Epithelial cell of esophagus (primary cell): ENCODE measurements around the gene DNAH7.

Experiments used
- DNase-seq: peaks from one replicate; pipeline ENCODE4 v3.0.0; 2010; ENCODE audit warnings: low read depth
- H3K4me3 ChIP-seq: 2 replicates; pipeline ENCODE4 v1.5.1; 2011; ENCODE audit warnings: mild to moderate bottlenecking, low read length, control low read depth
- TF ChIP-seq, protein P1 (sequence below): IDR thresholded peaks from 2 replicates; pipeline ENCODE4 v1.5.1; 2011; ENCODE audit warnings: low read depth, mild to moderate bottlenecking, low read length, control low read depth, inconsistent platforms; ENCODE audit not compliant: insufficient read depth; ENCODE audit errors: missing control alignments

The DNAH7 gene

DNA sequence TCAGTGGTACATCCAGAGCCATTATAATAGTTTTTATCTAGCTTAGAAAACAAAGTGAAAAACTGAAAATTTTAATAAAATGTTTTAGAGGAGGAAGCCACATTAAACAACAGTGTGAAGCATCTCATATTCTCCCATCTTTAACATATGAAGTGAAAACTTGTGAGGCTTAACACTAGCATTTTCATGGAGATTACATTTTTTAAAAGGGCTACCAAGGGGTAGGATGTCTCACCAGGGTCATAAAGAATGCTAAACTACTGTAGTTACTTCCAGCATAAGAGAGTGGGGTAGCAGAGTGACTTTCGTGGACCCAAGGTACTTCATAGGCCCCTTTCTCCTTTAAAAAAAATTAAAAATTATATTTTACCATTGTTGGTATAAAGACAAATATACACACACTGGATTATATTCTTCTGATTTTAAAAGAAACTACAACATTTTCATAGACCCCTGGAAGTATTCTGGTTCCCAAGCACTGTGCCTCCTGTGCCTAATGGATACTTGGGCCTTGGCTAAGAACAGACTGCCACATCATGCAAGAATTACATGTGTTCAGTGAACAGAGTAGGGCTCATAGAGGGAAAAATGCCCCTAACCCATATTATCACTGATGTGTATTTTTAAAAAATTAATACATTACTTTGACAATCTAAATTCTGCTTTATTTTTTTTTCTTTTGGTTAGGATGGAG, 263.2 kb downstream of the DNAH7 start:
- TF ChIP-seq, protein P1, sequence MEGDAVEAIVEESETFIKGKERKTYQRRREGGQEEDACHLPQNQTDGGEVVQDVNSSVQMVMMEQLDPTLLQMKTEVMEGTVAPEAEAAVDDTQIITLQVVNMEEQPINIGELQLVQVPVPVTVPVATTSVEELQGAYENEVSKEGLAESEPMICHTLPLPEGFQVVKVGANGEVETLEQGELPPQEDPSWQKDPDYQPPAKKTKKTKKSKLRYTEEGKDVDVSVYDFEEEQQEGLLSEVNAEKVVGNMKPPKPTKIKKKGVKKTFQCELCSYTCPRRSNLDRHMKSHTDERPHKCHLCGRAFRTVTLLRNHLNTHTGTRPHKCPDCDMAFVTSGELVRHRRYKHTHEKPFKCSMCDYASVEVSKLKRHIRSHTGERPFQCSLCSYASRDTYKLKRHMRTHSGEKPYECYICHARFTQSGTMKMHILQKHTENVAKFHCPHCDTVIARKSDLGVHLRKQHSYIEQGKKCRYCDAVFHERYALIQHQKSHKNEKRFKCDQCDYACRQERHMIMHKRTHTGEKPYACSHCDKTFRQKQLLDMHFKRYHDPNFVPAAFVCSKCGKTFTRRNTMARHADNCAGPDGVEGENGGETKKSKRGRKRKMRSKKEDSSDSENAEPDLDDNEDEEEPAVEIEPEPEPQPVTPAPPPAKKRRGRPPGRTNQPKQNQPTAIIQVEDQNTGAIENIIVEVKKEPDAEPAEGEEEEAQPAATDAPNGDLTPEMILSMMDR, result no peak
- DNase-seq, result no peak
- no peak overlapping the region for H3K4me3 ChIP-seq

DNA sequence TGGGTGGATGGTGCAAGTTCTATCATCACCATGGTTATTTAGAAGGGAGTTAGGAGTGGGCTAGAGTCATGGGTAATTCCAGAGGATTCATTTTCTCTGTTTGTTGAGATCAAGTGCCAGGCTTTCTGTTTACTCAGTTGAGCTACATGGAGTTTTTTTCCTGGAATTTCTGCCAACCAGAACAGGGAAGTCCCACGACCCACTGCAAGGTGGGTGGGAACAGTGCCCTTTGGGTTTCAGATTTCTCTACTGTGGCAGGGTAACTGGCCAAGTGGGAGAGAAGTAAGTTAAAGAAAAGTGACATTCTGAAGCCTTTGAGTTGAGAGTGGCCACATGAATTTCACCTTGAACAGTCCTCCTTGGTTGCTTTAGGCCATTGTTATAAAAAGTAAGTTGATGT, 272.8 kb downstream of the DNAH7 start:
- TF ChIP-seq, protein P1, result no peak
- no peak for DNase-seq
- no peak overlapping the region for H3K4me3 ChIP-seq

DNA sequence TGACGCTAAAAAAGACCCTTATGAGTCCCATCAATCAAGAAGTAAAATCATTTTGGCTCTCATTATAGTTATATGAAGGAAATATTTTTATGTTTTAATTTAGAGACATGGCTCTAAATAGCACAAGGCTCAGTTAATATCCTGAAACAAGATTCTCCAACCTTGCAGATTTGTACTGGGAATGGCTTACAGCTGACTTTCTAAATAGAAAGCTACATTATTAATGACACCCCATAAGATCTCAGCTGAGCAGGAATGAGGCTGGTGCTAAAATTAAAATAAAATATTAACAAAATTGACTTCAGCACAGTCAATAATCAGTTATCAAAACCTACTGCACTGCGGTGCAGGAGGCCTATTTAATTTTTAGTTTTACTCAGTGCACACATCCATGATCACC, 274.8 kb downstream of the DNAH7 start:
- H3K4me3 ChIP-seq, result no peak overlapping the region
- no peak for DNase-seq
- TF ChIP-seq, protein P1, result no peak

DNA sequence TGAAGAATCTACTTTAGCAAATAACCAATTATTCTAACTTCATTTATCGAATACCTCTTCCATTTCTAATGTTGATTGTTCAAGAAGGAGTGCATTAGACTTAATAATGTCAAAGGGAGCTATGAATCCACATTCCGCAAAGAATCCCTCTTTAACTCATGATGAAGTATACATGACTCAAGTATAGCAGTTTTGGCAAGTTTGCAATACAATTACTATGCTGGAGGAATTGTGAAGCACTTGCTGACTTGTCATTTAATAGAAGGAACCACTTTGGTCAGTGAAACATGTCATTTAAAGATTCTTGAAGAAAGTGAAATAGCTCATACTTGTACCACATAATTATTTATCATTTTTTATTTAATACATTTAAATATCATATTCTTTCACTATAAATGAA, 286.5 kb downstream of the DNAH7 start:
- H3K4me3 ChIP-seq, result no peak overlapping the region
- DNase-seq, result no peak
- TF ChIP-seq, protein P1, result no peak

DNA sequence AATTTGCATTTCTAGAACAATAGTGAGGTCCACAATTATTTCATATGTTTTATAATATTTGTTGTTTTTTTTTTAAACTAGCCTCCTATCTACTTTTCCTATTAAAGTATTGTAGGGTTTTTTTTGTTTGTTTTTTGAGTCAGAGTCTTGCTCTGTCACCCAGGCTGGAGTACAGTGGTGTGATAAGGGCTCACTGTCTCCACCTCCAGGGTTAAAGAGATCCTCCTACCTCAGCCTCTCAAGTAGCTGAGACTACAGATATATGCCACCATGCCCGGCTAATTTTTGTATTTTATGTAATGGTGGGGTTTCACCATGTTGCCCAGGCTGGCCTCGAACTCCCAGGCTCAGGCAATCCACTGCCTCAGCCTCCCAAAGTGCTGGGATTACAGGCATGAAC, 289.1 kb downstream of the DNAH7 start:
- TF ChIP-seq, protein P1, result no peak
- H3K4me3 ChIP-seq, result no peak overlapping the region
- peak; percentile 12 for DNase-seq

DNA sequence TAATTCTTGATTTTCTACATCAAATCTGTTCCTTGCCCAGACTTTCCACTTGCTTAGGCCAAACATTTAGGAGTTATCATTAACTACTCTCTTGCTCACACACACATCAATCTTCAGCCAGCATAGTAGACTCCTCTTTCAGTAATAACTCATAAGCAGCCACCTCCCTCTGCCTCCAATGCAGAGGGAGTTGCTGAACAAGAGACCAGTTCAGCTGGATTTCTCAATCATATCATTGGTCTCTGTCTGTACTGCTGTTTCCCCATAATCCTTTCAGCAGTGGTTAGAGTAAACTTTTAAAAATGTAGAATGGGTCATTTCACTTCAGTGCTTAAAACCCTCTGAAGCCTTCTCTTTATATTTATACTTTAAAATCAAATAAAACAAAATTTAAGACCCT, 298.7 kb downstream of the DNAH7 start:
- TF ChIP-seq, protein P1, result no peak
- peak; percentile 64 for DNase-seq

DNA sequence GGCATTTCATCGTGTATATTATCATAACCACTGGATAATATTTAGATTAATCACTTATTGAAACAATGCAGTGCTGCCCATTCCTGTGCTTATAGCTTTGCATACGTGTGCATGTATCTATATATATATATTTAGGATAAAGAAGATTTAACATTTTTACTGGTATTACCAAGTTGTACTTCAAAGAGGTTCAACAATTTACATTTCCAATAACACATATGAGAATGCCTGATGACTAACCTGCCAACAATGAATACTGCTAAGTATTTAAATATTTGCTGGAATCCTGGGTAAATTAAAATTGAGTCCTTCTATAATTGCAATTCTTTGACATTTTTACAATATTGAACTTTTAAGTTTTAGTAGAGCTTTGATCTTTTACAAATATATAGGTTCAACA, 300.2 kb downstream of the DNAH7 start:
- no peak for DNase-seq
- H3K4me3 ChIP-seq, result no peak overlapping the region
- TF ChIP-seq, protein P1, result no peak

More for the DNA sequence above, 298.7 kb downstream of the DNAH7 start:
- H3K4me3 ChIP-seq, result no peak overlapping the region
